Muscle of leg (tissue), 11 donors: Measurements from ENCODE around the gene SLC35E4. TPM values are rescaled to one million over a fixed set of nuclear protein-coding genes. Genes with fewer than 3 reads are reported as not detected.
"Not testable (repeated sequence)": the region's sequence is repeated elsewhere in the genome, so short reads cannot be mapped to it uniquely, and the experiment has no call there.

ENCODE experiments used
- DNase-seq: peaks from one replicate; pipeline ENCODE4 v3.0.0; 2013
- H3K27ac ChIP-seq: one replicate; pipeline ENCODE4 v1.5.1; 2013; ENCODE audit warnings: mild to moderate bottlenecking, low read length, control low read depth
- H3K27me3 ChIP-seq: one replicate; pipeline ENCODE4 v1.6.1; 2013; ENCODE audit warnings: low read length; ENCODE audit not compliant: control insufficient read depth, insufficient read depth
- H3K36me3 ChIP-seq: one replicate; pipeline ENCODE4 v1.6.1; 2013; ENCODE audit warnings: low read length; ENCODE audit not compliant: control insufficient read depth, insufficient read depth
- H3K4me1 ChIP-seq: one replicate; pipeline ENCODE4 v1.6.1; 2013; ENCODE audit warnings: low read length; ENCODE audit not compliant: control insufficient read depth, insufficient read depth
- H3K4me3 ChIP-seq: one replicate; pipeline ENCODE4 v1.5.1; 2013; ENCODE audit warnings: low read length, control low read depth
- H3K9me3 ChIP-seq: replicated peaks from 2 replicates; pipeline ENCODE4 v1.6.1; 2013; ENCODE audit warnings: low read depth, low read length; ENCODE audit not compliant: control insufficient read depth
- WGBS: methylation state at CpG from one replicate; pipeline ENCODE4 v1.1.5; 2013; ENCODE audit warnings: missing lambda C conversion rate; ENCODE audit not compliant: insufficient coverage; 5-methylcytosine and 5-hydroxymethylcytosine counted together
- polyA plus RNA-seq, 8 donors: library from polyadenylated mRNA; unstranded; fragments of 120-200 nt; gene quantifications; one replicate each; pipeline versions ENCODE4 v1.2.1 to v1.2.3, GENCODE V29; 2013; ENCODE audit warnings: inconsistent platforms in 1 of 8, low replicate concordance in 1 of 8; ENCODE audit not compliant: insufficient read length in 8 of 8, insufficient read depth in 1 of 8
- total RNA-seq: library from RNA; stranded (reverse); fragments of 120-200 nt; gene quantifications from one replicate; pipeline ENCODE4 v1.2.4, GENCODE V29; 2013

Gene SLC35E4
- total and polyA plus RNA-seq, 9 donors: 1.8 to 3.9 (median 2.5) TPM

GRCh38 chr22:30631469-30631868, 4.1 kb upstream of the SLC35E4 start:
- WGBS: no CpG with 5 or more reads among the region's 31 CpGs
- H3K27ac ChIP-seq, H3K36me3 ChIP-seq, H3K27me3 ChIP-seq, DNase-seq, H3K4me3 ChIP-seq, H3K9me3 ChIP-seq: not testable (repeated sequence)
- peaks cover 19% of the 10 kb centered on the region for H3K4me1 ChIP-seq

- DNase-seq: peak; percentile 84
- peaks cover 28% of the 10 kb centered on the region for H3K4me1 ChIP-seq
- no peak overlapping the region for H3K4me3 ChIP-seq
- H3K27me3 ChIP-seq: peaks cover 2% of the 10 kb centered on the region
- no peaks in the 10 kb centered on the region for H3K36me3 ChIP-seq
- WGBS: 8% methylated on average over 26 of the region's 29 CpGs
- H3K9me3 ChIP-seq: no peaks in the 10 kb centered on the region
- H3K27ac ChIP-seq: peak overlapping the region; percentile 83
Measured at GRCh38 chr22:30634471-30635233, 929 bp upstream of the SLC35E4 start.

- no peaks in the 10 kb centered on the region for H3K9me3 ChIP-seq
- peaks cover 2% of the 10 kb centered on the region for H3K27me3 ChIP-seq
- H3K4me1 ChIP-seq: peaks cover 32% of the 10 kb centered on the region
- 50% methylated on average over 40 of the region's 45 CpGs for WGBS
- H3K36me3 ChIP-seq: no peaks in the 10 kb centered on the region
- peak overlapping the region; percentile 71 for H3K27ac ChIP-seq
- H3K4me3 ChIP-seq: peak overlapping the region; percentile 46
- DNase-seq: peak; percentile 34
Measured at GRCh38 chr22:30636226-30637077, 871 bp downstream of the SLC35E4 start.

- H3K9me3 ChIP-seq: no peaks in the 10 kb centered on the region
- H3K4me3 ChIP-seq: no peak overlapping the region
- DNase-seq: no peak
- H3K36me3 ChIP-seq: no peaks in the 10 kb centered on the region
- peaks cover 2% of the 10 kb centered on the region for H3K27me3 ChIP-seq
- peaks cover 32% of the 10 kb centered on the region for H3K4me1 ChIP-seq
- WGBS: 63% methylated on average over 1 of the region's 1 CpG
- H3K27ac ChIP-seq: no peak overlapping the region
Measured at GRCh38 chr22:30637701-30638114, 2.1 kb downstream of the SLC35E4 start.

GRCh38 chr22:30640361-30640760, 4.8 kb downstream of the SLC35E4 start:
- DNase-seq: no peak
- Histone ChIP-seq H3K36me3 (no peaks in the 10 kb centered on the region), H3K9me3 (no peaks in the 10 kb centered on the region), H3K4me3 (no peak overlapping the region), H3K4me1 (peaks cover 25% of the 10 kb centered on the region), H3K27ac (no peak overlapping the region), H3K27me3 (no peaks in the 10 kb centered on the region)
- WGBS: 100% methylated on average over 1 of the region's 4 CpGs

- Histone ChIP-seq H3K9me3 (no peaks in the 10 kb centered on the region), H3K4me1 (peaks cover 23% of the 10 kb centered on the region), H3K27ac (no peak overlapping the region), H3K36me3 (no peaks in the 10 kb centered on the region), H3K27me3 (no peaks in the 10 kb centered on the region), H3K4me3 (no peak overlapping the region)
- 86% methylated on average over 3 of the region's 4 CpGs for WGBS
- DNase-seq: peak; percentile 16
Measured at GRCh38 chr22:30640839-30641430, 5.4 kb downstream of the SLC35E4 start.

GRCh38 chr22:30643055-30643875, 7.7 kb downstream of the SLC35E4 start:
- Histone ChIP-seq H3K27me3 (no peaks in the 10 kb centered on the region), H3K27ac (no peak overlapping the region), H3K9me3 (no peaks in the 10 kb centered on the region), H3K4me1 (peaks cover 9% of the 10 kb centered on the region), H3K36me3 (no peaks in the 10 kb centered on the region), H3K4me3 (no peak overlapping the region)
- WGBS: 69% methylated on average over 10 of the region's 16 CpGs
- DNase-seq: no peak

GRCh38 chr22:30646518-30647160, 11.1 kb downstream of the SLC35E4 start:
- peaks cover 9% of the 10 kb centered on the region for H3K4me1 ChIP-seq
- no peak overlapping the region for H3K4me3 ChIP-seq
- H3K9me3 ChIP-seq: no peaks in the 10 kb centered on the region
- no peak overlapping the region for H3K27ac ChIP-seq
- DNase-seq: no peak
- WGBS: 93% methylated on average over 24 of the region's 25 CpGs
- H3K36me3 ChIP-seq: no peaks in the 10 kb centered on the region
- no peaks in the 10 kb centered on the region for H3K27me3 ChIP-seq

- DNase-seq: no peak
- 90% methylated on average over 2 of the region's 3 CpGs for WGBS
- no peaks in the 10 kb centered on the region for H3K27me3 ChIP-seq
- no peaks in the 10 kb centered on the region for H3K36me3 ChIP-seq
- H3K4me3 ChIP-seq: no peak overlapping the region
- H3K4me1 ChIP-seq: peaks cover 9% of the 10 kb centered on the region
- H3K9me3 ChIP-seq: no peaks in the 10 kb centered on the region
- H3K27ac ChIP-seq: no peak overlapping the region
Measured at GRCh38 chr22:30647536-30647935, 12.0 kb downstream of the SLC35E4 start.
